Measurements from ENCODE around the gene ZNF217. TPM values are rescaled to one million over a fixed set of nuclear protein-coding genes. Genes with fewer than 3 reads are reported as not detected.

The ZNF217 gene
- total and polyA plus RNA-seq, 9 of the 15 experiments (the other 6 are each of a cell fraction or from before 2014, with no cell fraction given) = 3.0 to 41.8 (median 16.8) TPM

DNA sequence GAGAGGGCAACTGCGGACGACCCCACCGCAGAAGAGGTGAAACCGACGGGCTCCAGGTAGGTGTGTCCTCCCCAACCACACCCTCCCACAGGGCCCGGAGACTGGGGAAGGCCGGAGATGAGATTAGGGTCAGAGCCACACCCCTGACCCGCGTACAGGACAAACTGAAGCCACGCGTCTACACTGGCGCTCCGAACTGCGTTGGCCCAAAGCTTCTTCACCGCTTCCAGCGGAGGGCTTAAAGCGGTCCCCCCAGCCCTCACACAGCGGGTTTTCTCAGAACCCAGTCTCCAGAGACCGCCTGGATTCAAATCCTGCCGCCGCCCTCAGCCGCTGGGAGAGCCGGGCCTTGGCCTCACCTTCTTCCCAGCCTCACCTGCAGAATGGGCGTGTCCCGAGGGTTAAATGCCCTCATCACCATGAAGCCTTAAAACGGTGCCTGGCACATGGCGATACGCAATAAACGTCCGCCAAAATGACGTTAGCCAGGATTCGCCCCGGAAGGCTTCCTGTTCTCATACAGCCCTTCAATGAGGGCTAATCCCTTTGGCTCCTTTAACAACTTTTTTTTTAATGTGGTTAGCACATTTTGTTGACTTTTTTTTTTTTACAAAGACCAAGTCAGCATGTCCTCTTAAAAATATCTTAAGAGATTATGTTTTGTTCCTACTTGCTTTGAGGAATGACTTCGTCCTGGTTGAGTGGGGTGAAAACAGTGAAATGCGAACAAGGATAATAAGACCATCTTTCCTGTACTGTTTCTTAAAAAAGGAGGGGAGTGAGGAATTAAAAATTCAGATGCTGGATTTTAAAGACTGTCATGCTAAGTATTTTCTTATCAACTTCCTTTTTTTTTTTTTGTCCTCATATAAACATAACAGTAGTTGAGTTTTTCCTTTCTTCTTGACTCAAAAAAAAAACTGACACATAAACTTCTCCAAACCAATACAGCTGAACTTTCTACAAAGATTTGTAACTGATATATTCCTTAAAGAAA is 15.1 kb upstream of the ZNF217 start (continued):
- TF ChIP-seq POLR3G (IDR thresholded peaks at IDR 0.05; ENCODE audit: extremely low read depth, insufficient read length, insufficient replicate concordance) = no peak
- TF ChIP-seq DNMT1 (IDR thresholded peaks at IDR 0.05) = no peak
- peak; percentile 81 for TF ChIP-seq CXXC5 (CRISPR knock-in tag; IDR thresholded peaks at IDR 0.05)
- TF ChIP-seq NELFE (IDR thresholded peaks at IDR 0.05; ENCODE audit: insufficient read depth, insufficient read length) = no peak
- TF ChIP-seq KDM1A (IDR thresholded peaks at IDR 0.05) = peak in 1 of 2 experiments; percentile 31; a peak in 2 of 4 replicates
- TF ChIP-seq PURB (CRISPR knock-in tag; IDR thresholded peaks at IDR 0.05; ENCODE audit: low read depth) = no peak
- no peak for TF ChIP-seq CSDE1 (IDR thresholded peaks at IDR 0.05)
- TF ChIP-seq ZBTB1 (CRISPR knock-in tag; IDR thresholded peaks at IDR 0.05; ENCODE audit: borderline replicate concordance, low read depth) = no peak
- TF ChIP-seq, protein P1, sequence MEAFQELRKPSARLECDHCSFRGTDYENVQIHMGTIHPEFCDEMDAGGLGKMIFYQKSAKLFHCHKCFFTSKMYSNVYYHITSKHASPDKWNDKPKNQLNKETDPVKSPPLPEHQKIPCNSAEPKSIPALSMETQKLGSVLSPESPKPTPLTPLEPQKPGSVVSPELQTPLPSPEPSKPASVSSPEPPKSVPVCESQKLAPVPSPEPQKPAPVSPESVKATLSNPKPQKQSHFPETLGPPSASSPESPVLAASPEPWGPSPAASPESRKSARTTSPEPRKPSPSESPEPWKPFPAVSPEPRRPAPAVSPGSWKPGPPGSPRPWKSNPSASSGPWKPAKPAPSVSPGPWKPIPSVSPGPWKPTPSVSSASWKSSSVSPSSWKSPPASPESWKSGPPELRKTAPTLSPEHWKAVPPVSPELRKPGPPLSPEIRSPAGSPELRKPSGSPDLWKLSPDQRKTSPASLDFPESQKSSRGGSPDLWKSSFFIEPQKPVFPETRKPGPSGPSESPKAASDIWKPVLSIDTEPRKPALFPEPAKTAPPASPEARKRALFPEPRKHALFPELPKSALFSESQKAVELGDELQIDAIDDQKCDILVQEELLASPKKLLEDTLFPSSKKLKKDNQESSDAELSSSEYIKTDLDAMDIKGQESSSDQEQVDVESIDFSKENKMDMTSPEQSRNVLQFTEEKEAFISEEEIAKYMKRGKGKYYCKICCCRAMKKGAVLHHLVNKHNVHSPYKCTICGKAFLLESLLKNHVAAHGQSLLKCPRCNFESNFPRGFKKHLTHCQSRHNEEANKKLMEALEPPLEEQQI (IDR thresholded peaks at IDR 0.05) = no peak
- no peak for TF ChIP-seq KAT7 (CRISPR knock-in tag; IDR thresholded peaks at IDR 0.05; ENCODE audit: borderline replicate concordance)
- no peak for TF ChIP-seq BDP1 (IDR thresholded peaks at IDR 0.05; ENCODE audit: insufficient read depth, insufficient read length)
- TF ChIP-seq, protein P2, sequence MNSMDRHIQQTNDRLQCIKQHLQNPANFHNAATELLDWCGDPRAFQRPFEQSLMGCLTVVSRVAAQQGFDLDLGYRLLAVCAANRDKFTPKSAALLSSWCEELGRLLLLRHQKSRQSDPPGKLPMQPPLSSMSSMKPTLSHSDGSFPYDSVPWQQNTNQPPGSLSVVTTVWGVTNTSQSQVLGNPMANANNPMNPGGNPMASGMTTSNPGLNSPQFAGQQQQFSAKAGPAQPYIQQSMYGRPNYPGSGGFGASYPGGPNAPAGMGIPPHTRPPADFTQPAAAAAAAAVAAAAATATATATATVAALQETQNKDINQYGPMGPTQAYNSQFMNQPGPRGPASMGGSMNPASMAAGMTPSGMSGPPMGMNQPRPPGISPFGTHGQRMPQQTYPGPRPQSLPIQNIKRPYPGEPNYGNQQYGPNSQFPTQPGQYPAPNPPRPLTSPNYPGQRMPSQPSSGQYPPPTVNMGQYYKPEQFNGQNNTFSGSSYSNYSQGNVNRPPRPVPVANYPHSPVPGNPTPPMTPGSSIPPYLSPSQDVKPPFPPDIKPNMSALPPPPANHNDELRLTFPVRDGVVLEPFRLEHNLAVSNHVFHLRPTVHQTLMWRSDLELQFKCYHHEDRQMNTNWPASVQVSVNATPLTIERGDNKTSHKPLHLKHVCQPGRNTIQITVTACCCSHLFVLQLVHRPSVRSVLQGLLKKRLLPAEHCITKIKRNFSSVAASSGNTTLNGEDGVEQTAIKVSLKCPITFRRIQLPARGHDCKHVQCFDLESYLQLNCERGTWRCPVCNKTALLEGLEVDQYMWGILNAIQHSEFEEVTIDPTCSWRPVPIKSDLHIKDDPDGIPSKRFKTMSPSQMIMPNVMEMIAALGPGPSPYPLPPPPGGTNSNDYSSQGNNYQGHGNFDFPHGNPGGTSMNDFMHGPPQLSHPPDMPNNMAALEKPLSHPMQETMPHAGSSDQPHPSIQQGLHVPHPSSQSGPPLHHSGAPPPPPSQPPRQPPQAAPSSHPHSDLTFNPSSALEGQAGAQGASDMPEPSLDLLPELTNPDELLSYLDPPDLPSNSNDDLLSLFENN (IDR thresholded peaks at IDR 0.05; ENCODE audit: low read depth in 2 of 2, low read length in 2 of 2) = no peak
- peak; percentile 31; the same call in 1 of the 2 replicates for TF ChIP-seq GABPA (tag; conservative IDR thresholded peaks at IDR 0.05; ENCODE audit: low read depth)
- no peak for TF ChIP-seq MCM3 (IDR thresholded peaks at IDR 0.05)
- TF ChIP-seq, protein P3, sequence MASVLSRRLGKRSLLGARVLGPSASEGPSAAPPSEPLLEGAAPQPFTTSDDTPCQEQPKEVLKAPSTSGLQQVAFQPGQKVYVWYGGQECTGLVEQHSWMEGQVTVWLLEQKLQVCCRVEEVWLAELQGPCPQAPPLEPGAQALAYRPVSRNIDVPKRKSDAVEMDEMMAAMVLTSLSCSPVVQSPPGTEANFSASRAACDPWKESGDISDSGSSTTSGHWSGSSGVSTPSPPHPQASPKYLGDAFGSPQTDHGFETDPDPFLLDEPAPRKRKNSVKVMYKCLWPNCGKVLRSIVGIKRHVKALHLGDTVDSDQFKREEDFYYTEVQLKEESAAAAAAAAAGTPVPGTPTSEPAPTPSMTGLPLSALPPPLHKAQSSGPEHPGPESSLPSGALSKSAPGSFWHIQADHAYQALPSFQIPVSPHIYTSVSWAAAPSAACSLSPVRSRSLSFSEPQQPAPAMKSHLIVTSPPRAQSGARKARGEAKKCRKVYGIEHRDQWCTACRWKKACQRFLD (CRISPR knock-in tag; IDR thresholded peaks at IDR 0.05) = peak; percentile 39; the same call in 1 of the 2 replicates
- TF ChIP-seq ZNF121 (CRISPR knock-in tag; conservative IDR thresholded peaks at IDR 0.05) = no peak
- TF ChIP-seq SP1 (CRISPR knock-in tag; IDR thresholded peaks at IDR 0.05) = peak; percentile 81
- TF ChIP-seq ARID1B (IDR thresholded peaks at IDR 0.05) = peak; percentile 63
- TF ChIP-seq RBFOX2 (IDR thresholded peaks at IDR 0.05; ENCODE audit: low read depth, low read length) = peak; percentile 93
- peak; percentile 32; the same call in 1 of the 2 replicates for TF ChIP-seq GTF2F1 (IDR thresholded peaks at IDR 0.05; ENCODE audit: low read depth, low read length)
- TF ChIP-seq HDAC8 (tag; IDR thresholded peaks at IDR 0.05) = no peak
